GM18870 (cell line): ENCODE data around the gene HYAL3.
A peak's percentile ranks its signal among the peaks of the same experiment; 100 is the strongest.
"Not testable (repeated sequence)": the region's sequence is repeated elsewhere in the genome, so short reads cannot be mapped to it uniquely, and the experiment has no call there.

Experiments
- ATAC-seq: cut with Tn5 transposase; IDR thresholded peaks from one replicate; pipeline ENCODE4 v1.9.1; 2021; ENCODE audit warnings: moderate library complexity; ENCODE audit not compliant: unreplicated experiment

HYAL3 gene

GRCh38 chr3:50271314-50271936 lies 27.8 kb downstream of the HYAL3 start:
- no peak for ATAC-seq

GRCh38 chr3:50270422-50271224 lies 28.6 kb downstream of the HYAL3 start:
- no peak for ATAC-seq

- no peak for ATAC-seq
These were observed 29.2 kb downstream of the HYAL3 start for GRCh38 chr3:50269977-50270413.

- ATAC-seq, result no peak
These were observed 29.7 kb downstream of the HYAL3 start for GRCh38 chr3:50269460-50269859.

GRCh38 chr3:50268703-50269451 lies 30.3 kb downstream of the HYAL3 start, which contains the start of gene SEMA3B:
TSS of gene SEMA3B (plus strand) at chr3:50269147. CDS start at chr3:50269241, 94 bp downstream.
- no peak for ATAC-seq

GRCh38 chr3:50268276-50268675 lies 30.9 kb downstream of the HYAL3 start:
- no peak for ATAC-seq

GRCh38 chr3:50267280-50267913 lies 31.8 kb downstream of the HYAL3 start:
- ATAC-seq, result no peak

- ATAC-seq, result no peak
These were observed 32.4 kb downstream of the HYAL3 start for GRCh38 chr3:50266836-50267235.

GRCh38 chr3:50266017-50266416 lies 33.2 kb downstream of the HYAL3 start:
- no peak for ATAC-seq

- ATAC-seq, result no peak
These were observed 33.6 kb downstream of the HYAL3 start for GRCh38 chr3:50265571-50265970.

- ATAC-seq, result no peak
These were observed 34.2 kb downstream of the HYAL3 start for GRCh38 chr3:50264964-50265485.

GRCh38 chr3:50264383-50264963 lies 34.7 kb downstream of the HYAL3 start:
- no peak for ATAC-seq

- no peak for ATAC-seq
These were observed 35.5 kb downstream of the HYAL3 start for GRCh38 chr3:50263478-50264382.

- no peak for ATAC-seq
These were observed 36.4 kb downstream of the HYAL3 start for GRCh38 chr3:50262778-50263177.

- not testable (repeated sequence) for ATAC-seq
These were observed 37.0 kb downstream of the HYAL3 start for GRCh38 chr3:50262200-50262599.

- ATAC-seq, result no peak
These were observed 37.7 kb downstream of the HYAL3 start for GRCh38 chr3:50261505-50261904.

- no peak for ATAC-seq
These were observed 38.2 kb downstream of the HYAL3 start for GRCh38 chr3:50260942-50261441.

- peak; percentile 37 for ATAC-seq
These were observed 38.9 kb downstream of the HYAL3 start for GRCh38 chr3:50260027-50260941.
